SU-DHL-6 (cell line): ENCODE data around the gene OBSCN.

ENCODE experiments used
- H2AFZ ChIP-seq: fragments of 200-600 bp; sonication (generic); 2 replicates; pipeline ENCODE4 v1.6.1; 2014; ENCODE audit warnings: low read depth, mild to moderate bottlenecking, moderate library complexity, mixed read lengths, antibody characterized with exemption, low read length; ENCODE audit not compliant: severe bottlenecking
- H3F3A ChIP-seq: fragments of 200-600 bp; shearing (Covaris generic); 2 replicates; pipeline ENCODE4 v1.6.0; 2016; ENCODE audit warnings: antibody characterized with exemption, mild to moderate bottlenecking; ENCODE audit not compliant: insufficient read depth
- H3K27ac ChIP-seq: fragments of 200-600 bp; sonication (generic); 2 replicates; pipeline ENCODE4 v1.5.1; 2016; ENCODE audit warnings: low read depth, mild to moderate bottlenecking, low read length, moderate library complexity, mixed read lengths
- H3K27me3 ChIP-seq: fragments of 200-600 bp; sonication (generic), shearing (Covaris generic); 2 replicates; pipeline ENCODE4 v1.6.0; 2014; ENCODE audit warnings: mild to moderate bottlenecking, low read length
- H3K36me3 ChIP-seq: fragments of 200-600 bp; sonication (generic); 2 replicates; pipeline ENCODE4 v1.6.1; 2014; ENCODE audit warnings: mild to moderate bottlenecking, low read length, mixed read lengths
- H3K4me2 ChIP-seq: fragments of 300-600, 200-600 bp; shearing (Covaris generic), sonication (generic); 2 replicates; pipeline ENCODE4 v1.6.0; 2014; ENCODE audit warnings: low read length, low read depth, mild to moderate bottlenecking; ENCODE audit not compliant: poor library complexity, severe bottlenecking
- H3K4me3 ChIP-seq: fragments of 200-600 bp; sonication (generic); 2 replicates; pipeline ENCODE4 v1.5.1; 2014; ENCODE audit warnings: antibody characterized with exemption, low read length, mild to moderate bottlenecking, mixed read lengths; ENCODE audit not compliant: insufficient read depth, poor library complexity, severe bottlenecking
- H3K79me2 ChIP-seq: fragments of 200-600 bp; sonication (generic); 2 replicates; pipeline ENCODE4 v1.6.1; 2014; ENCODE audit warnings: mild to moderate bottlenecking, low read length, moderate library complexity; ENCODE audit not compliant: insufficient read depth
- H3K9ac ChIP-seq: fragments of 200-600 bp; sonication (generic); 2 replicates; pipeline ENCODE4 v1.7.0; 2014; ENCODE audit warnings: mild to moderate bottlenecking, low read length
- H3K9me2 ChIP-seq: fragments of 200-600 bp; sonication (generic); replicated peaks from 2 replicates; pipeline ENCODE4 v1.6.1; 2014; ENCODE audit warnings: low read length; ENCODE audit not compliant: insufficient read depth
- H3K9me3 ChIP-seq: fragments of 200-600 bp; sonication (generic); 2 replicates; pipeline ENCODE4 v1.6.1; 2014; ENCODE audit warnings: low read length, mixed read lengths; ENCODE audit not compliant: insufficient read depth
- H4K20me1 ChIP-seq: fragments of 200-600 bp; sonication (generic); 2 replicates; pipeline ENCODE4 v1.6.1; 2014; ENCODE audit warnings: low read depth, mild to moderate bottlenecking, antibody characterized with exemption, low read length, moderate library complexity, mixed read lengths
- CTCF ChIP-seq: fragments of 200-600 bp; sonication (generic); IDR thresholded peaks from one replicate; pipeline ENCODE4 v1.5.1; 2017; ENCODE audit warnings: antibody characterized with exemption, mild to moderate bottlenecking, low read length, moderate library complexity; ENCODE audit not compliant: insufficient read depth, poor library complexity, severe bottlenecking
- EZH2phosphoT487 ChIP-seq: fragments of 200-600 bp; sonication (generic), shearing (Covaris generic); conservative IDR thresholded peaks from 2 replicates; pipeline ENCODE4 v1.6.1; 2018; ENCODE audit warnings: mild to moderate bottlenecking, antibody characterized with exemption, low read length, moderate library complexity, mixed read lengths

OBSCN gene

GRCh38 chr1:228276901-228277490 is 69.2 kb downstream of the OBSCN start:
- Histone ChIP-seq H3K9ac (no peak overlapping the region), H3K27me3 (no peaks in the 10 kb centered on the region), H3K79me2 (no peaks in the 10 kb centered on the region), H3F3A (no peaks in the 10 kb centered on the region), H3K9me2 (no peaks in the 10 kb centered on the region), H3K36me3 (no peaks in the 10 kb centered on the region), H3K27ac (no peak overlapping the region), H3K4me3 (no peak overlapping the region), H4K20me1 (no peaks in the 10 kb centered on the region), H3K9me3 (no peaks in the 10 kb centered on the region), H2AFZ (no peak overlapping the region), H3K4me2 (no peak overlapping the region)
- TF ChIP-seq EZH2phosphoT487 (no peak), CTCF (no peak)

- Histone ChIP-seq H3K9me3 (no peaks in the 10 kb centered on the region), H3K27me3 (no peaks in the 10 kb centered on the region), H3K9me2 (no peaks in the 10 kb centered on the region), H3K27ac (no peak overlapping the region), H3K79me2 (no peaks in the 10 kb centered on the region), H3K4me3 (no peak overlapping the region), H3K4me2 (no peak overlapping the region), H3K9ac (no peak overlapping the region), H4K20me1 (no peaks in the 10 kb centered on the region), H3F3A (no peaks in the 10 kb centered on the region), H2AFZ (no peak overlapping the region), H3K36me3 (no peaks in the 10 kb centered on the region)
- TF ChIP-seq CTCF = no peak
- TF ChIP-seq EZH2phosphoT487 = no peak
Measured at GRCh38 chr1:228277491-228278431, 69.9 kb downstream of the OBSCN start.

DNA sequence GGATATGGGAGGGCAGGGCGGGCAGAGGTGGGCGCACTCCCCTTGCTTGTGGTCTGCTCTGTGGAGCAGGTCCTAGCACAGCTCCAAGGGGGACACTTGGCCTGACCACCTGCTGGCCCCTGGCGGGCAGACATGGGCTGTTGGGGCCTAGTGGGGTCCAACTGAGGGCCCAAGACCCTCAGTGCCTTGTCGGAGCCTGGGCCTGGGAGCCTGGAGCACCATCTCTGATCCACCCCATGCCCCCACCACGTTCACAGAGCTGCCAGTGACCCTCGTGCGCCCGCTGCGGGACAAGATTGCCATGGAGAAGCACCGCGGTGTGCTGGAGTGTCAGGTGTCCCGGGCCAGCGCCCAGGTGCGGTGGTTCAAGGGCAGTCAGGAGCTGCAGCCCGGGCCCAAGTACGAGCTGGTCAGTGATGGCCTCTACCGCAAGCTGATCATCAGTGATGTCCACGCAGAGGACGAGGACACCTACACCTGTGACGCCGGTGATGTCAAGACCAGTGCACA is 70.6 kb downstream of the OBSCN start:
- Histone ChIP-seq H3K27ac (no peak overlapping the region), H3K9me3 (no peaks in the 10 kb centered on the region), H3K4me3 (no peak overlapping the region), H4K20me1 (no peaks in the 10 kb centered on the region), H3F3A (no peaks in the 10 kb centered on the region), H3K79me2 (no peaks in the 10 kb centered on the region), H3K9ac (no peak overlapping the region), H3K36me3 (no peaks in the 10 kb centered on the region), H3K4me2 (no peak overlapping the region), H3K9me2 (no peaks in the 10 kb centered on the region), H2AFZ (no peak overlapping the region), H3K27me3 (no peaks in the 10 kb centered on the region)
- TF ChIP-seq CTCF (no peak), EZH2phosphoT487 (no peak)
